ENCODE results near the gene FCN3.

Gene FCN3

GRCh38 chr1:27374362-27375086 is at the start of gene FCN3:
Gene FCN3, minus strand, starts transcription at chr1:27374824. Its CDS starts 6 bp downstream, at chr1:27374818.
- TF ChIP-seq CTCF (IDR thresholded peaks at IDR 0.05; ENCODE audit: borderline replicate concordance, control extremely low read depth, extremely low read depth, insufficient read depth, missing control alignments) = no peak
- no peak for DNase-seq (ENCODE audit: low spot score)
- in situ Hi-C loops (cut with MboI; ENCODE audit: low sequenced_read_pairs, unreplicated experiment) = no loop called here

GRCh38 chr1:27423709-27424108 is 49.1 kb upstream of the FCN3 start:
- no peak for TF ChIP-seq CTCF (IDR thresholded peaks at IDR 0.05; ENCODE audit: borderline replicate concordance, control extremely low read depth, extremely low read depth, insufficient read depth, missing control alignments)
- in situ Hi-C loops (cut with MboI; ENCODE audit: low sequenced_read_pairs, unreplicated experiment) = no loop called here
- no peak for DNase-seq (ENCODE audit: low spot score)

- TF ChIP-seq CTCF (IDR thresholded peaks at IDR 0.05; ENCODE audit: borderline replicate concordance, control extremely low read depth, extremely low read depth, insufficient read depth, missing control alignments) = no peak
- in situ Hi-C loops (cut with MboI; ENCODE audit: low sequenced_read_pairs, unreplicated experiment) = no loop called here
- DNase-seq (ENCODE audit: low spot score) = peak; percentile 81
Measured at GRCh38 chr1:27418326-27419185, 43.9 kb upstream of the FCN3 start.

- in situ Hi-C loops (cut with MboI; ENCODE audit: low sequenced_read_pairs, unreplicated experiment) = no loop called here
- TF ChIP-seq CTCF (IDR thresholded peaks at IDR 0.05; ENCODE audit: borderline replicate concordance, control extremely low read depth, extremely low read depth, insufficient read depth, missing control alignments) = no peak
- no peak for DNase-seq (ENCODE audit: low spot score)
Measured at GRCh38 chr1:27417713-27418112, 43.1 kb upstream of the FCN3 start.

- TF ChIP-seq CTCF (IDR thresholded peaks at IDR 0.05; ENCODE audit: borderline replicate concordance, control extremely low read depth, extremely low read depth, insufficient read depth, missing control alignments) = peak; percentile 60
- in situ Hi-C loops (cut with MboI; ENCODE audit: low sequenced_read_pairs, unreplicated experiment) = no loop called here
- no peak for DNase-seq (ENCODE audit: low spot score)
Measured at GRCh38 chr1:27416387-27417111, 41.9 kb upstream of the FCN3 start.

GRCh38 chr1:27414091-27414490 is 39.5 kb upstream of the FCN3 start:
- TF ChIP-seq CTCF (IDR thresholded peaks at IDR 0.05; ENCODE audit: borderline replicate concordance, control extremely low read depth, extremely low read depth, insufficient read depth, missing control alignments) = no peak
- no peak for DNase-seq (ENCODE audit: low spot score)
- in situ Hi-C loops (cut with MboI; ENCODE audit: low sequenced_read_pairs, unreplicated experiment) = no loop called here
